ENCODE data around the gene SNUPN. TPM values are rescaled to one million over a fixed set of nuclear protein-coding genes. Genes with fewer than 3 reads are reported as not detected.
"Not testable (repeated sequence)": the region's sequence is repeated elsewhere in the genome, so short reads cannot be mapped to it uniquely, and the experiment has no call there.

SNUPN gene
- total and polyA plus RNA-seq, 3 donors from 2014 or later: 37.0 to 97.5 (median 44.6) TPM

DNA sequence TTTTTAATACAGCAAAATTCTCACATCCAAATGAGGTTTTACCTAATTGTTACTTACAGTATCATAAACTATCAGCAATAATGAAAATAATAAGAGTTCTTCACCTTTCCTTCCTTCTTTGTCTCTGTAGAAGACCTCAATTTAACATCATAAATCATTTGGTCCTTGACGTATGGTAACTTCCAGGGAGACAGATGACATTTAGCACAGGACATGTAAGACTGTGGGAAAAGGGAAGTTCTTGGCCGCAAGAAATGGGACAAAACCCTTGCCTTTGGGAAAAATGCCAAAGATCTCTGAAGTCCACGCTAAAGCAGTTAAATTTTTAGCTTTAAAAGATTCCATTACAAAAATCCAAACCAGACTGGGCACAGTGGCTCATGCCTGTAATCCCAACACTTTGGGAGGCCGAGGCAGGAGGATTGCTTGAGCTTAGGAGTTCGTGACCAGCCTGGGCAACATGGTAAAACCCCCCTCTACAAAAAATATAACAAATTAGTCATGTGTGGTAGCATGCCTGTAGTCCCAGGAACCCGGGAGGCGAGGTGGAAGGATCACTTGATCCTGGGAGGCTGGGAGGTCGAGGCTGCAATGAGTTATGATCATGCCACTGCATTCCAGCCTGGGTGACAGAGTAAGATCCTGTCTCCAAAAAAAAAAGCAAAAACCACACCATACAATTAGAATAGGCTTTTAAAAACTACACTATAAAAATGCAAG is 55.2 kb downstream of the SNUPN start:
- no peaks in the 10 kb centered on the region for H3K36me3 ChIP-seq (ENCODE audit: low read depth, missing control alignments)
- no peak overlapping the region for H3K27ac ChIP-seq
- no peaks in the 10 kb centered on the region for H3K9me3 ChIP-seq
- H3K27me3 ChIP-seq: no peaks in the 10 kb centered on the region
- peaks cover 12% of the 10 kb centered on the region for H3K4me1 ChIP-seq
- H3K4me3 ChIP-seq: no peak overlapping the region
- TF ChIP-seq POLR2A (IDR thresholded peaks at IDR 0.05): no peak
- no peak for TF ChIP-seq CTCF (IDR thresholded peaks at IDR 0.05)
- intact Hi-C loops (cut with DNase I; ENCODE audit: low total_unique reads): no loop called here
- WGBS, 2 donors: 67 to 70% methylated on average over 8 of the region's 8 CpGs
- no peak for DNase-seq

GRCh38 chr15:75565062-75565970 is 60.2 kb downstream of the SNUPN start:
- 81 to 92% methylated on average over 3 of the region's 3 CpGs for WGBS, 2 donors

GRCh38 chr15:75561888-75562287 is 63.6 kb downstream of the SNUPN start:
- 91 to 96% methylated on average over 5 of the region's 5 CpGs for WGBS, 2 donors
- Histone ChIP-seq H3K27ac (no peak overlapping the region), H3K27me3 (no peaks in the 10 kb centered on the region), H3K4me3 (no peak overlapping the region), H3K9me3 (no peaks in the 10 kb centered on the region), H3K36me3 (ENCODE audit: low read depth, missing control alignments) (no peaks in the 10 kb centered on the region), H3K4me1 (peaks cover 9% of the 10 kb centered on the region)
- DNase-seq: no peak
- intact Hi-C loops (cut with DNase I; ENCODE audit: low total_unique reads): no loop called here
- TF ChIP-seq CTCF (IDR thresholded peaks at IDR 0.05) (no peak), POLR2A (IDR thresholded peaks at IDR 0.05) (no peak)

More at GRCh38 chr15:75565062-75565970, 60.2 kb downstream of the SNUPN start:
- DNase-seq: no peak
- Histone ChIP-seq H3K9me3 (no peaks in the 10 kb centered on the region), H3K27me3 (no peaks in the 10 kb centered on the region), H3K4me3 (no peak overlapping the region), H3K36me3 (ENCODE audit: low read depth, missing control alignments) (no peaks in the 10 kb centered on the region), H3K27ac (no peak overlapping the region), H3K4me1 (peaks cover 9% of the 10 kb centered on the region)
- TF ChIP-seq POLR2A (IDR thresholded peaks at IDR 0.05) (no peak), CTCF (IDR thresholded peaks at IDR 0.05) (no peak)
- intact Hi-C loops (cut with DNase I; ENCODE audit: low total_unique reads): no loop called here

- H3K9me3 ChIP-seq; intact Hi-C loops (cut with DNase I; ENCODE audit: low total_unique reads); H3K4me3 ChIP-seq; H3K27me3 ChIP-seq; H3K36me3 ChIP-seq (ENCODE audit: low read depth, missing control alignments); H3K4me1 ChIP-seq; DNase-seq; H3K27ac ChIP-seq: not testable (repeated sequence)
- 78 to 86% methylated on average over 1 to 6 of the region's 6 CpGs for whole genome bisulfite sequencing, 2 donors
Observed at GRCh38 chr15:75559360-75559759, 66.2 kb downstream of the SNUPN start.

GRCh38 chr15:75558955-75559354 is 66.6 kb downstream of the SNUPN start:
- H3K27ac ChIP-seq; DNase-seq; H3K9me3 ChIP-seq; intact Hi-C loops (cut with DNase I; ENCODE audit: low total_unique reads); H3K36me3 ChIP-seq (ENCODE audit: low read depth, missing control alignments); H3K4me3 ChIP-seq; H3K27me3 ChIP-seq; H3K4me1 ChIP-seq: not testable (repeated sequence)
- WGBS, 2 donors: 94% methylated on average over 18 of the region's 28 CpGs; no CpG with 5 or more reads in 1 of the 2 donors

Data from testis (tissue), 3 donors.